Retina (tissue), 1 donor: ENCODE results near the gene MED13.
"Not testable (repeated sequence)": the region's sequence is repeated elsewhere in the genome, so short reads cannot be mapped to it uniquely, and the experiment has no call there.

Experiments
- DNase-seq: peaks from one replicate; pipeline ENCODE4 v3.0.0-alpha.2; 2016

Gene MED13

GRCh38 chr17:61981323-61981722, 83.8 kb downstream of the MED13 start:
- no peak for DNase-seq

DNA sequence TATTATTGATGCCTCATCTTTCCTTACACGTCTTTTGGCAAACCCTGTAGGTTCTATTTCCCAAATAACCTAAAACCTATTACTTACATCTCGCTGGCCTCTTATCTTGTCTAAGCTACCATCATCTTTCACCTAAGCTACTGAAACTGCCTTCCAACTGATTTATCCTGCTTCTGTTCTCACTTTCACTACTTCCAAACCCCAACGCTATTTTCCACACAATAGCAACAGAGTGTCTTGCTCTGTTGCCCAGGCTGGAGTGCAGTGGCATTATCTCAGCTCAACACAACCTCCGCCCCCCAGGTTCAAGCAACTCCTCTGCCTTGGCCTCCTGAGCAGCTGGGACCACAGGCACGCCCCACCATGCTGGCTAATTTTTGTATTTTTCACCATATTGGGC, 84.5 kb downstream of the MED13 start:
- no peak for DNase-seq

- DNase-seq, result no peak
These were observed 91.0 kb downstream of the MED13 start for GRCh38 chr17:61974115-61974514.

DNA sequence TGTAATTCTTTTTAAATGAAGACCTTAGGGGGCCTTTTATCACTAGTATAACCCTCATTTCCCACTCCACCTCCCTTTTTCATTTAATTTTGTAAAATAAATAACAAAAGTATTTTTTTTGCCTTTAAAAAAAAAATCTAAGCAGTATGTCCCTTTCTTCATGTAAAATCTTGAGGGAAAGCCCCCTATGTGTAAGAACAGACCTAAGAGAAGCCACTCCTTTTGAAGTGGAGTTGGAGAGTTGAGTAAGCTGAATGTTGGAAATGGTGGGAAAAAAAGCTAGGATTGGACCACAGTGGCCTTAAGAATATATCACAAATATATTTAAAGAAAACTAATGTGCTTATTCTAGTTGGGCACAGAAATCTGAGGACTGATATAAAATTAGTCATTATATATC, 92.8 kb downstream of the MED13 start:
- no peak for DNase-seq

DNA sequence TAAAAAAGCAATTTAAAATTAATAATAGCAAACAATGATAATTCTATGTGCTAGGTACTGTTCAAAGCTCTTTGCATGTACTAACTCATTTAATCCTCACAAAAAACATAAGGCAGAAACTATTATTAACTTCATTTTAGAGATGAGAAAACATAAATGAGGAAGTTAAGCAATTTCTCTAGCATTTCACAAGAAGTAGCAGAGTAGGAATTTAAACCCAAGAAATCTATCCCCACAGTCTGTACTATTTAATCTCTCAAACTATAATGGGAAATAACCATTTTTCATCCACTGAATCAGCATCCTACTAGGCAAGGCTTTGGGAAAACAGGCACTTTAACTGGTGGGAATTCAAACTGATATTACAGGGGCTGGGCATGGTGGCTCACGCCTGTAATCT, 95.0 kb downstream of the MED13 start:
- DNase-seq, result no peak

- DNase-seq, result no peak
These were observed 96.3 kb downstream of the MED13 start for GRCh38 chr17:61968757-61969156.

GRCh38 chr17:61967729-61968128, 97.3 kb downstream of the MED13 start:
- DNase-seq, result no peak

GRCh38 chr17:61966191-61966590, 98.9 kb downstream of the MED13 start:
- DNase-seq, result no peak

DNA sequence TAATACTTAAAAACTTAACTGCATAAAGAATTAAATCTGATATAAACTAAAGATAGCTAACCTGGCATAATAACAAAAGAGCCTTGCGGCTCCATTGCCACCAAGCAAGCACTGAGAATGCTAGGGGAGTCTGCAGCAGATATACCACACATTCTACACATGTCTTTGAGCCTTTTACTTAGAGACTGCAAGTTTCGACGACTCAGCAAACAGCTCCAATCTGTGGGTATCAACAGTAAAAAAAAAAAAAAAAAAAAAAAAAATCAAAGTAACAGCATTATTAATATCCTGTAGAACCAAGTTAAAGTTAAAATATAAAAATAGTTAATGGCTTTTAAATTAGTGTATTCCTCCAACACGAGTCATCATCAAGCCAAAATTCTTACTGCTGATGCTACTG, 109.5 kb downstream of the MED13 start:
- no peak for DNase-seq

- DNase-seq, result no peak
These were observed 117.6 kb downstream of the MED13 start for GRCh38 chr17:61947367-61948078.

- no peak for DNase-seq
These were observed 118.7 kb downstream of the MED13 start for GRCh38 chr17:61946359-61946758.

GRCh38 chr17:61943117-61943516, 122.0 kb downstream of the MED13 start:
- DNase-seq, result no peak

DNA sequence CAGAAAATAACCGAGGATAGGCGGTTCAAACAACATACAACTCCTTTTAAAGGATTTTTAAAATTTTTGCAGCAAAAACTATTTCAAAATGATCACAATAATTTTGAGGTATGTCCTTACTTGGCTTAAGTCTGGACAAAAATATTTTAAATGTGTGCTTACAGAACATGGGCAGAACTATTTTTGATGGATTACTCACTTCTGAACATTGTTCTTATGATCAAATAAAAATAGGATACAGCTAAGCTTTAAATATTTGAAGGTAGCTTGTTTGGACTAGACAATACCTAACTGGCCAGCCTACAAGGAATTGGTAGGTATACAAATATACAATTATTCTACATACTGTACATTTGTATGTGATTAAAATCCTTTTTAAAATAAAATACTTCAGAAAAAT, 123.0 kb downstream of the MED13 start:
- no peak for DNase-seq

GRCh38 chr17:61928101-61928436, 137.0 kb downstream of the MED13 start:
- no peak for DNase-seq

- peak; percentile 95 for DNase-seq
These were observed 137.6 kb downstream of the MED13 start, which contains the start of gene INTS2 for GRCh38 chr17:61927208-61928100. TSS of gene INTS2 (minus strand) at chr17:61927982. CDS start at chr17:61926644, 1,338 bp downstream.

DNA sequence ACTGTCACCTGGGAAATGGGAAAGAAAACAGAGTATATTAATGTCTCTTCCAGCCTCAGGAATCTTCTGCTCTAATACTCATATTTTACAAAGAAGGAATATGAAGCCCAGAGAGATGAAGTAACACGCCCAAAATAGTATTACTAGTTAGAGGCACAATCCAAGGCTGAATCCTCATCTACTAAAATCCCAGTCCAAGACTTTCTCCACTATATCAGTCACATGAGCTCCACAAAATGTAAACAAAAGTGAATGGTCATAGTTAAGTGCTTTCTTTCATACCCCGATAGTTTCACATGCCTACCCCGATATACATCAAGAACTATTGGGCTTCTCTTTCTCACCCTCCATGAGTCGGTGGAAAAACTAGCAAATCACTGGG, 138.3 kb downstream of the MED13 start:
- DNase-seq, result no peak

- DNase-seq, result not testable (repeated sequence)
These were observed 149.9 kb downstream of the MED13 start for GRCh38 chr17:61915162-61915561.

GRCh38 chr17:61908292-61909037, 156.6 kb downstream of the MED13 start:
- DNase-seq, result no peak

DNA sequence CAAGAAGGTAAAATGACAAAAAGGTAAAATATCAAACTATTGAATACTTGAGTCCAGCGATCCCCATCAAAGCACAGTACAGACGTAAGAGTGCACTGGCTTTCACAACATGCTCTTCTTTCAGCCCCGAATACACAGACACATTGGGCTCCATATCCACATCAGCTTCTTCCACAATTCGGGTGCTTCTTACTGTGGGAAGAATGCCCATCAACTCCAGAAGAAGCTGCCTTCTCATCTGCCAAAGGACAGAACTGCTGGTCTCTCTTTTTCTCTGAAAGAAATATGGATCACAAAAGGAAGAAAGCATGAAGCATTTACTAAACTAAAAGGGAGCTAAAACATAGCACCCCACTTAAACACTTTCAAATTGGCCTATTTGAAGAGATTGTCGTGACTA, 157.7 kb downstream of the MED13 start:
- no peak for DNase-seq

DNA sequence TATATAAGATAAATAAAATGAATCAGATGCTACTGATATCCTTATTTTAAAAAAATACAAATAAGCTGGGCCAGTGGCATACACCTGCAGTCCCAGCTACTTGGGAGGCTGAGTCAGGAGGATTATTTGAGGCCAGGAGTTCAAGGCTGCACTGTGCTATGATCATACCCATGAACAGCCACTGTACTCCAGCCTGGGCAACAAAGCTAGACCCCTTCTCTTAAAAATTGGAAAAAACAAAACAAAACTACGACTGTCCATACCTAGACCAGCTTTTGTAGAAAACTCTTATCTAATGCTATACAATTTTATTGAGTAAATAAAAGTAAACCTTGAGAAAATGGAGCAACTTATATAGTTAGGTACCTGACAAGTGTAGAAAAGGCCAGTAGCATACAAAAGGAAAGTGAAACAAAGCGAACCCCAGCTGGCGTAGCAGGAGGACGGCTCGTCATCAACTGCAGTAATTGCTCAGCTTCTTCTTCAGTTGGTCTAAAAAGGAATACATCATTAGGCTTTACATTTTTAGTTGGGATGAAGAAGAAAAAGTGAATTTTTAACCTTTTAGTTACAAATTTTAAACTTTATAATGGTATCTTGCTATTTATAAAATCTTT, 160.9 kb downstream of the MED13 start:
- DNase-seq, result no peak

DNA sequence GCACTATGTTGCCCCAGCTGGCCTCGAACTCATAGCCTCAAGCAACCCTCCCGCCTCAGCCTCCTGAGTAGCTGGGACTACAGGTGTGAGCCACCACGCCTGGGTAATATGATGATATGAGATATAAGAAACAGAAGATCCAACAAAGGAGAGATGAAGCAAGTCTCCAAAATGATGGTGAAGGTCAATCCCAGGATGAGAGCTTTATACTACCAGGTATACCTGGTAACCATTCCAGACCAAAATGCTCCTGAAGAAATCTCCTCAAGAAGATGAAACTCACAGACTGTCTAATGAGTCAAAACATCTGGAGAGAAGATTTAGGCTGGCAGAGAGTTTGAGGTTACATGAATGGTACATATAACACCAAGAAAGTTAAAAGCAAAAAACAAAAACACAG, 161.8 kb downstream of the MED13 start:
- DNase-seq, result no peak

GRCh38 chr17:61897548-61898180, 167.4 kb downstream of the MED13 start:
- no peak for DNase-seq

DNA sequence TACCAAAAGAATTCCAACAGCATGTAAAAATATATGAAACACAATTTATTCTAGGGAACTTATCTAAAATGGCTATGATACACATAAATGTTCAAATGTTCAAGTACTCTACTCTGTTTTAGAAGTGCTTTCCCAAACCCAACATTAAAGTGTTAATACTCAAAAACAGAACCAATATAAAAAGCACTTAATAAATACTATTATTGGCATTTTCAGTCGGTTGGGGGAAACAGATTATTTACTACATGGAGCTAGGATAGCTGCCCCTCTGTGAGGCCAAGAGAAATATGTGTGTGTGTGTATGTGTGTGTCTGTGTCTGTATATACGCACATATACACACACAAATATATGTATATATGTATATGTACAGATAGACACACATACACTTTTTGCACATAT, 169.7 kb downstream of the MED13 start:
- DNase-seq, result no peak
